ENCODE measurements around the gene CLHC1.

- TF ChIP-seq REST (IDR thresholded peaks at IDR 0.05) (no peak), RXRA (IDR thresholded peaks at IDR 0.05) (no peak)
These were observed 78.4 kb downstream of the CLHC1 start for GRCh38 chr2:55153584-55154299.
